GM12891 (cell line): ENCODE measurements around the gene GLIPR2.

Source experiments
- POLR2A ChIP-seq: IDR thresholded peaks from 2 replicates; pipeline ENCODE4 v1.6.1; 2011; ENCODE audit warnings: low read depth, low read length, control low read depth
- POLR2AphosphoS5 ChIP-seq: IDR thresholded peaks from 2 replicates; pipeline ENCODE4 v1.6.1; 2011; ENCODE audit warnings: low read depth, low read length, control low read depth
- TAF1 ChIP-seq: IDR thresholded peaks from 2 replicates; pipeline ENCODE4 v1.6.1; 2011; ENCODE audit warnings: low read depth, low read length, control low read depth

DNA sequence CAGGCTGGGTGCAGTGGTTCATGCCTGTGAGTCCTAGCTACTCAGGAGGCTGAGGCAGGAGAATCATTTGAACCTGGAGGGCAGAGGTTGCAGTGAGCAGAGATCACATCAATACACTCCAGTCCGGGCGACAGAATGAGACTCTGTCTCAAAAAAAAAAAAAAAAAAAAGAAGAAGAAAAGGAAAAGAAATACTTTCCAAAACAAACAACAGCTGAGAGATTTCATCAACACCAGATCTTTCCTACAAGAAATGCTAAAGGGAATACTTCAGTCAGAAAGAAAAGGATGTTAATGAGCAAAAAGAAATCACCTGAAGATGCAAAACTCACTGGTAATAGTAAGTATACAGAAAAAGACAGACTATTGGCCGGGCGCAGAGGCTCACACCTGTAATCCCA lies 41.0 kb downstream of the GLIPR2 start:
- TF ChIP-seq TAF1 (no peak), POLR2AphosphoS5 (no peak), POLR2A (no peak)
